Measurements from ENCODE around the gene KNTC1.
"Not testable (repeated sequence)": the region's sequence is repeated elsewhere in the genome, so short reads cannot be mapped to it uniquely, and the experiment has no call there.

KNTC1 gene

DNA sequence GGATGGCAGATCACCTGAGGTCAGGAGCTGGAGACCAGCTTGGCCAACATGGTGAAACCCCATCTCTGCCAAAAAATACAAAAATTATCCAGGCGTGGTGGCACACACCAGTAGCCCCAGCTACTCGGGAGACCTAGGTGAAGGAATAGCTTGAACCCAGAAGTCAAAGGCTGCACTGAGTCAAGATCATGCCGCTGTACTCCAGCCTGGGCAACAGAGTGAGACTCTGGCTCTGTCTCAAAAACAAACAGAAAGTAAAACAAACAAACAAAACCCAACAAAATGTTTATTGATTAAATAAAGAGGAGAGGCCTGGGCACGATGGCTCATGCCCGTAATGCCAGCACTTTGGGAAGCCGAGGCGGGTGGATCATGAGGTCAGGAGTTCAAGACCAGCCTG lies 31.8 kb upstream of the KNTC1 start:
- Histone ChIP-seq H3K4me3 (ENCODE audit: low read length) (no peak overlapping the region), H3K9me3 (ENCODE audit: insufficient read depth, low read depth, low read length) (no peaks in the 10 kb centered on the region), H3K27ac (ENCODE audit: low read depth, low read length) (no peak overlapping the region), H3K4me1 (ENCODE audit: insufficient read depth, low read length) (peaks cover 7% of the 10 kb centered on the region), H3K9ac (ENCODE audit: low read depth, low read length) (no peak overlapping the region), H3K27me3 (ENCODE audit: insufficient read depth, low read length) (no peaks in the 10 kb centered on the region), H3K36me3 (ENCODE audit: insufficient read depth, low read length) (peaks cover 57% of the 10 kb centered on the region)
- 98% methylated on average over 7 of the region's 7 CpGs for WGBS

DNA sequence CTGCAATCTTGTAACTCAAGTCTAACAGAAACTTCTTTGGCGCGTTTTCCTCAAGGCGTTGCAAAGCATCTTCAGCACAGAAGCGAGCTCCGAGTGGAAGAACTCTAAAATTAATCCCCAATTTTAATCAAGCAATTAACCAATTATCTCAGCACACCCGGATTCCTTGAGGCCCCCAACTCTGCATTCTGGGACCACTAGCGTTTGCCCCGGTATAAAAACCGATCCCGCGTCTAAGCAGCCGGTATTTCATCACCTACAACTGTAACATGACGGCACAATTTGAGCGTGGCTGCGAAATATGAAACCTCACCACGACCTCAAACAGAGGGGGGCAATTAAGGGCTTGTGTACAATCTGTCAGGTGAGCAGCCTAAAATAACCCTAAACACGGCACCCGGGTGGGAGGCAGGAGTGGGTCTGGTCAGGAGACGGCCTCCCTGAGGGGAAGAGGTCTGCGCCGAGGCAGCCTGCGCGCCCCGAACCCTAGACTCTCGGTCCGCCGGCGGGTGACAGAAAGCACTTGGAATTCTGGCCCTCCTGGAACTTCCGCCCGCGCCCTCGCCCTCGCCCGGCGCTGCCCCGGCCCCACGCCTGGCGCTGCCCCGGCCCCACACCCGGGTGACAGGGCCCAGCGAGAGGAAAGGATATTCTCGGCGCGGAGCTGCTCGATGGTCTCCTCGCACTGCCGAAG lies 26.9 kb upstream of the KNTC1 start:
- peak overlapping the region; percentile 90 for H3K4me3 ChIP-seq (ENCODE audit: low read length)
- peaks cover 44% of the 10 kb centered on the region for H3K36me3 ChIP-seq (ENCODE audit: insufficient read depth, low read length)
- under 1% methylated on average over 47 of the region's 47 CpGs for WGBS
- H3K9ac ChIP-seq (ENCODE audit: low read depth, low read length): peak overlapping the region; percentile 95
- H3K27me3 ChIP-seq (ENCODE audit: insufficient read depth, low read length): no peaks in the 10 kb centered on the region
- H3K9me3 ChIP-seq (ENCODE audit: insufficient read depth, low read depth, low read length): no peaks in the 10 kb centered on the region
- peak overlapping the region; percentile 94 for H3K27ac ChIP-seq (ENCODE audit: low read depth, low read length)
- H3K4me1 ChIP-seq (ENCODE audit: insufficient read depth, low read length): peaks cover 12% of the 10 kb centered on the region

DNA sequence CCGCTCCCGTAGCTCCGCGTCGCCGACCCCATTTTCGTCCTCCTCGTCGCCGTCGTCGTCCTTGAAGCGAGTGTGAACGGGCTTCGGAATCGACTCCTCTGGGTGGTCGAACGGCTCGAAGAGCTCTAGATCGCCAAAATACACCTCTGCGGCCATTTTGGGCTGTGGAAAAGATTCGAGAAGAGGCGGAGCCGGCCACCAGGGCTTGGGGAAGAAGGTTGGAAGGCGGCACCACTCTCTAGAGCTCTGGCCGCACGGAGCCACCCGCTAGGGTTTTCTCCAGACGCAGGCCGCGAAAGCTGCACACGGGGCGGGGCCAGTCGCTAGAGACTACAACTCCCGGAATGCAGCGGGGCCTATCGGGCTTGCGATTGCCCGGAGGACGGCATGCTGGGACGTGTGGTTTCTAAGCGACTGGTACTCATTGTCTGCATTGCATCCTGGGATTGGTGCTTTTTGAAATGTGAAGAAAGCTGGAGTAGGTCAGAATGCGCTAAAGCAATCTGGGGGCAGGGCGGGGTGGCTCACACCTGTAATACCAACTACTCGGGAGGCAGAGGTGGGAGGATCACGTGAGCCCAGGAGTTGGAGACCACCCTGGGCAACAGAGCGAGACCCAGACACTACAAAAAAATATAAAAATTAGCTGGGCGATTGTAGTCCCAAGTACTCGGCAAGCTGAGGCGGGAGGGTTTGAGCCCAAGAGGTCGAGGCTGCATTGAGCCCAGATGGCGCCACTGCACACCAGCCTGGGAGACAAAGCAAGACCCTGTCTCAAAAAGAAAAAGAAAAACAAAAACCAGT lies 26.2 kb upstream of the KNTC1 start, which contains the start of gene ZCCHC8:
Gene ZCCHC8 (minus strand): TSS at position 248 of the 804 bp plus-strand sequence. CDS start 92 bp downstream, at position 156.
- Histone ChIP-seq H3K4me1 (ENCODE audit: insufficient read depth, low read length) (peaks cover 12% of the 10 kb centered on the region), H3K36me3 (ENCODE audit: insufficient read depth, low read length) (peaks cover 47% of the 10 kb centered on the region)
- 6% methylated on average over 52 of the region's 52 CpGs for WGBS

DNA sequence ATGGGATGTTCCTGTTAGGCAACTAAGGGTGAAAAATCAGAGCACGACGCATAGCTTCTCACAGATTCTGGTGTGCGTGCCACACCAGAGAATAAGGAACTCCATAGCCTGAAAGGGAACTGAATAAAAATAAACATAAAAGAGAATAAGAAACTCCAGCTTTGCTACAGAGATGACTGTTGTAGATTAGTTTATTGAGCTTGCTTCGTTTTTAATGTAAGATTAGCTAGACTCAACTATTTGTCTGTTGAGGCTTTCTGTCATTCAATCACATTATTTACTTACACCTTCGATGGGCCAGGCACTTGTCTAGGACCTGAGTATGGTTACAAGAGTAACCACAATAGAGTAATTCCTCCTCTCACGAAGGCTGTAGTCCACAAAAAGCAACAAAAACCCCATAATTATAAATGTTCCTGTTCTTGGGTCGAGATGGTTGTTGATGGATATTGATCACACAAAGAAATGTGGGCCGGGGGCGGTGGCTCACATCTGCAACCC lies 25.5 kb upstream of the KNTC1 start:
- peaks cover 48% of the 10 kb centered on the region for H3K36me3 ChIP-seq (ENCODE audit: insufficient read depth, low read length)
- H3K9me3 ChIP-seq (ENCODE audit: insufficient read depth, low read depth, low read length): no peaks in the 10 kb centered on the region
- peak overlapping the region; percentile 90; the same call in 1 of the 2 replicates for H3K4me3 ChIP-seq (ENCODE audit: low read length)
- H3K9ac ChIP-seq (ENCODE audit: low read depth, low read length): peak overlapping the region; percentile 42
- no peaks in the 10 kb centered on the region for H3K27me3 ChIP-seq (ENCODE audit: insufficient read depth, low read length)
- H3K4me1 ChIP-seq (ENCODE audit: insufficient read depth, low read length): peaks cover 12% of the 10 kb centered on the region
- WGBS: 89% methylated on average over 8 of the region's 9 CpGs
- peak overlapping the region; percentile 59 for H3K27ac ChIP-seq (ENCODE audit: low read depth, low read length)

More for the DNA sequence above, 26.2 kb upstream of the KNTC1 start, which contains the start of gene ZCCHC8:
- Histone ChIP-seq H3K9ac (ENCODE audit: low read depth, low read length) (peak within 1 kb of the TSS; percentile 95), H3K27ac (ENCODE audit: low read depth, low read length) (peak within 1 kb of the TSS; percentile 94), H3K4me3 (ENCODE audit: low read length) (peak within 1 kb of the TSS; percentile 90), H3K27me3 (ENCODE audit: insufficient read depth, low read length) (no peaks in the 10 kb centered on the region), H3K9me3 (ENCODE audit: insufficient read depth, low read depth, low read length) (no peaks in the 10 kb centered on the region)

DNA sequence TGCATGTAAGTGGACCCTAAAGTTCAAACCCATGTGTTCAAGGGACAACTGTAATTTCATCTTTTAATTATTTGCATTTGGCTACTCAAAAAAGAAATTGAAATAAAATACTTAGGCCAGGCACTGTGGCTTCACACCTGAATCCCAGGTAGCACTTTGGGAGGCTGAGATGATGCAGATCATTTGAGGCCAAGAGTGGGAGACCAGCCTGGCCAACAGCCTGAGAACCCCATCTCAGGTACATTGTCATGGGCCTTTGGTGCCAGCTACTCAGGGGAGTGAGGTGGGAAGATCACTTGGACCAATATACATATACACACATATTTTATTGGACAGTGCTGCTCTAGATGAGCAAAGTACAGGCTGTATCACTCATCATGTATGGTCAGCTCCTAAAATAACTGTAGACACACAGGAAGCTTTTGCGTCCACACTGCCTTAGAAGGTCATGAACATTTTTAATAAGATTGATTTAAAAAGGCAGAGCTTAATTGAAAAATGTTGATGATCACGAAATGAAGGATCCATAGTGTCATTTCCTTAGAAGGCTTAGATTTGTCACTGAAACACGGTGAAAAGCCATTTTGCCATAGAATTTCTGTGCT lies 23.8 kb upstream of the KNTC1 start:
- H3K36me3 ChIP-seq (ENCODE audit: insufficient read depth, low read length): peaks cover 58% of the 10 kb centered on the region
- H3K4me1 ChIP-seq (ENCODE audit: insufficient read depth, low read length): peaks cover 11% of the 10 kb centered on the region
- no peak overlapping the region for H3K4me3 ChIP-seq (ENCODE audit: low read length)
- 96% methylated on average over 3 of the region's 3 CpGs for WGBS
- H3K27me3 ChIP-seq (ENCODE audit: insufficient read depth, low read length): no peaks in the 10 kb centered on the region
- H3K9ac ChIP-seq (ENCODE audit: low read depth, low read length): no peak overlapping the region
- H3K9me3 ChIP-seq (ENCODE audit: insufficient read depth, low read depth, low read length): no peaks in the 10 kb centered on the region
- no peak overlapping the region for H3K27ac ChIP-seq (ENCODE audit: low read depth, low read length)

DNA sequence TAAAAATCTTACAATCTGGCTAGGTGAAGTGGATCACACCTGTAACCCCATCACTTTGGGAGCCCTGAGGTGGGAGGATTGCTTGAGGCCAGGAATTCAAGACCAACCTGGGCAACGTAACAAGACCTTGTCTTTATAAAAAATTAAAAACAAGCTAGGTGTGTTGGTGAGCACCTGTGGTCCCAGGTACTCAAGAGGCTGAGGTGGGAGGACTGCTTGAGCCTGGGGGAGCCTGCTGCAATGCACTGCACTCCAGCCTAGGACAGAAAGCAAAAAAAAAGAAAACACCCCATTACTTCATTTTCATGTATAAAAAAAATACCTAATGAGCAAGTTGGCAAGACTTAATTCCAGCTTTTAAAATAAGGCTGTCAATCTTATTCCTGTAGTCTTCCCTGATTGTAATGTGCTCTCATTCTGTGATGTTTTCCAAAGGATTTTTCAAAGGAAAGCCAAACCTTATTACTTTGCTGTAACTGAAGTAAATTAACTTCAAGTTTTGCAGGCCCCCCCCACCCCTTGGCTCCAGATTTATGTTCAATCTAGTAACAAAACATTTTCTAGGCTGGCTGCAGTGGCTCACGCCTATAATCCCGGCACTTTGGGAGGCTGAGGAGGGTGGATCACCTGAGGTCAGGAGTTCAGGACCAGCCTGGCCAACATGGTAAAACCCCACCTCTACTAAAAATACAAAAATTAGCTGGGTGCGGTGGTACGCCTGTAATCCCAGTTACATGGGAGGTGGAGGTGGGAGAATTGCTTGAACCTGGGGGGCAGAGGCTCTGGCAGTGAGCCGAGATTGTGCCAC lies 23.1 kb upstream of the KNTC1 start:
- peaks cover 5% of the 10 kb centered on the region; the same call in 1 of the 2 replicates for H3K4me1 ChIP-seq (ENCODE audit: insufficient read depth, low read length)
- peaks cover 59% of the 10 kb centered on the region for H3K36me3 ChIP-seq (ENCODE audit: insufficient read depth, low read length)
- 94% methylated on average over 6 of the region's 6 CpGs for WGBS
- no peak overlapping the region for H3K27ac ChIP-seq (ENCODE audit: low read depth, low read length)
- H3K9ac ChIP-seq (ENCODE audit: low read depth, low read length): no peak overlapping the region
- H3K4me3 ChIP-seq (ENCODE audit: low read length): no peak overlapping the region
- no peaks in the 10 kb centered on the region for H3K9me3 ChIP-seq (ENCODE audit: insufficient read depth, low read depth, low read length)
- no peaks in the 10 kb centered on the region for H3K27me3 ChIP-seq (ENCODE audit: insufficient read depth, low read length)

DNA sequence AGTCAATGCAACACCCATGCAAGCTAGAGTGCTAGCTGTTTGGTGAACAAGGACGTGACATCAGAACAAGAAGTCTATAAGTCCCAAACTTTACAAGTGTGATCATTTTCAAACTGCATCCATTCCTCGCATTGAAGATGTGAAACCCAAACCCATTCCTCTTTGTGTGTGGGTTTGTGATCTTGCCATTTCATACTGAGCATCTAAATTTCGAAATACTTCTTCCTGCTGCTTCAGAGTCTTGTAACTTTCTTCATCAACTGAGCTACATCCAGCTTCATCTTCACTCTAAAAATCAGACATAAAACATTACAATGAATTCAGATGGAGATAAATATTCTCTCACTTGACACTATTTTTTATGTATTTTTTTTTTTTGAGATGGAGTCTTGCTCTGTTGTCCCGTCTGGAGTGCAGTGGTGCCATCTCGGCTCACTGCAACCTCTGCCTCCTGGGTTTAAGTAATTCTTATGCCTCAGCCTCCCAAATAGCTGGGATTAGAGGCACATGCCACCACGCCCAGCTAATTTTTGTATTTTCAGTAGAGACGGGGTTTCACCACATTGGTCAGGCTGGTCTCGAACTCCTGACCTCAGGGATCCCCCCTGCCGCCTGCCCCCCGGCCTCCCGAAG lies 21.5 kb upstream of the KNTC1 start:
- H3K9me3 ChIP-seq (ENCODE audit: insufficient read depth, low read depth, low read length): no peaks in the 10 kb centered on the region

DNA sequence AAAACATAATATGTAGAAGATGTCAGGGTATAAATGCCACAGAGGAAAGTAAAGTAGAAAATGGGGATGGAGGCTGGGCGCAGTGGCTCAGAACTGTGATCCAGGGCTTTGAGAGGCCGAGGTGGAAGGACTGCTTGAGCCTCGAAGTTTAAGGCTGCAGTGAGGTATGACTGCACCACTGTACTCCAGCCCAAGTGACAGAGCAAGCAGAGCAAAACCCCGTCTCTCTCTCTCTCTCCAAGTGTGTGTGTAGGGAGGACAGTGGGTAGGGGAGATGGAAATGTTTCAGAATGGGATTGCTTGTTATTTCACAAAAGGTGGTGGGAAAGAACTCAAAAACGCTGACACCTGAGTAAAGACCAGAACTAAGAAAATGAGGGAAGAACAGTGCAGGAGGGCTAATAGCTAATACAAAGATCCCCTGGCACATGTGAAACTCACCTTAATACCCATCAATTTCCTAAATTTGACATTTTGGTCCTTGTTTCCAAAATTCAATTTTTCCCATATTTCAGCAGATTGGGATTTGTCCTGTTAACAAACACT lies 20.6 kb upstream of the KNTC1 start:
- H3K27ac ChIP-seq (ENCODE audit: low read depth, low read length): no peak overlapping the region
- WGBS: 92% methylated on average over 5 of the region's 5 CpGs

More for the DNA sequence above, 21.5 kb upstream of the KNTC1 start:
- Histone ChIP-seq H3K27me3 (ENCODE audit: insufficient read depth, low read length) (no peaks in the 10 kb centered on the region), H3K36me3 (ENCODE audit: insufficient read depth, low read length) (peaks cover 75% of the 10 kb centered on the region), H3K4me1 (ENCODE audit: insufficient read depth, low read length) (peaks cover 5% of the 10 kb centered on the region; the same call in 1 of the 2 replicates), H3K4me3 (ENCODE audit: low read length) (no peak overlapping the region), H3K27ac (ENCODE audit: low read depth, low read length) (no peak overlapping the region), H3K9ac (ENCODE audit: low read depth, low read length) (no peak overlapping the region)
- 93% methylated on average over 11 of the region's 11 CpGs for WGBS

DNA sequence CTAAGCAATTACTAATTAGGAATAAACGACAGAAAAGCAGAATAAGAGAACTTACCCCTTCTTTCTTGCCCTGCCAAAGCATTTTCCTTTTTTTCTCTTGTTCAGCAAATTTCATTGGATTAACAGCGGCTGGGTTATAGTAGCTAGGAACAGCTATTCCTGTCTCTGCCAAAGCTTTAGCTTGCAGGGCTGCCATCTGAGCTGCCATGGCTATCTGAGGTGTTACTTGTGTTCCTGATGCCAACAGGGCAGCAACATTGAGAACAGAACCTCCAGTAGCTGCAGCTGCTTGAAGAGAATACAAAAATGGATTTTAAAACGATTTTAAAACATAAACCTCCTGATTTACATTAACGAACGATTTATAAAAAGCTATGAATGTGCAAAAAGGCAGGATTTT lies 18.9 kb upstream of the KNTC1 start:
- no peaks in the 10 kb centered on the region for H3K27me3 ChIP-seq (ENCODE audit: insufficient read depth, low read length)
- no peak overlapping the region for H3K27ac ChIP-seq (ENCODE audit: low read depth, low read length)
- WGBS: 95% methylated on average over 5 of the region's 5 CpGs
- no peaks in the 10 kb centered on the region for H3K9me3 ChIP-seq (ENCODE audit: insufficient read depth, low read depth, low read length)
- no peak overlapping the region for H3K9ac ChIP-seq (ENCODE audit: low read depth, low read length)
- H3K36me3 ChIP-seq (ENCODE audit: insufficient read depth, low read length): peaks cover 99% of the 10 kb centered on the region
- H3K4me1 ChIP-seq (ENCODE audit: insufficient read depth, low read length): no peaks in the 10 kb centered on the region
- no peak overlapping the region for H3K4me3 ChIP-seq (ENCODE audit: low read length)

More for the DNA sequence above, 20.6 kb upstream of the KNTC1 start:
- Histone ChIP-seq H3K9me3 (ENCODE audit: insufficient read depth, low read depth, low read length) (no peaks in the 10 kb centered on the region), H3K4me3 (ENCODE audit: low read length) (no peak overlapping the region), H3K4me1 (ENCODE audit: insufficient read depth, low read length) (peaks cover 2% of the 10 kb centered on the region; the same call in 1 of the 2 replicates), H3K9ac (ENCODE audit: low read depth, low read length) (no peak overlapping the region), H3K36me3 (ENCODE audit: insufficient read depth, low read length) (peaks cover 84% of the 10 kb centered on the region), H3K27me3 (ENCODE audit: insufficient read depth, low read length) (no peaks in the 10 kb centered on the region)

DNA sequence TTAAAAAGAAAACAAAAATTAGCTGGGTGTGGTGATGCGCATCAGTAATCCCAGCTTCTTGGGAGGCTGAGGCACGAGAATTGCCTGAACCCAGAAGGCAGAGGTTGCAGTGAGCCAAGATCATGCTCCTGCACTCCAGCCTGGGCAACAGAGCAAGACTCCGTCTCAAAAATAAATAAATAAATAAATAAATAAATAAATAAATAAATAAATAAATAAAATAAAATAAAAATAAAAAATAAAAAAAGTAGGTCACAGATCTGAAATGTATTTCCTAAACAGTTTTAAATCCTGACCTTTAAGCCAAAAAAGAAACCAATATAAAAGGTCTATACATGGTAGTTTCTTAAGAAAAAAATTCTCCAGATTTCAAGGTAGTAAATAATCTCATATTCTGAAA lies 14.0 kb upstream of the KNTC1 start:
- H3K27ac ChIP-seq (ENCODE audit: low read depth, low read length); H3K9ac ChIP-seq (ENCODE audit: low read depth, low read length); H3K27me3 ChIP-seq (ENCODE audit: insufficient read depth, low read length); H3K9me3 ChIP-seq (ENCODE audit: insufficient read depth, low read depth, low read length); H3K4me1 ChIP-seq (ENCODE audit: insufficient read depth, low read length); H3K4me3 ChIP-seq (ENCODE audit: low read length): not testable (repeated sequence)
- peaks cover 99% of the 10 kb centered on the region for H3K36me3 ChIP-seq (ENCODE audit: insufficient read depth, low read length)
- 99% methylated on average over 2 of the region's 3 CpGs for WGBS
